Stimulated activated CD4-positive, alpha-beta T cell treated with anti-CD3 and anti-CD28 coated beads, Interleukin-1b, Interleukin-23, amount 100 ng/mL, for 1 hour (primary cell): ENCODE measurements around the gene IL4I1.

Source experiments
- DNase-seq, 2 donors: peaks; one replicate each; pipeline ENCODE4 v3.0.0-alpha.2; 2020; ENCODE audit warnings: low read depth in 2 of 2

The IL4I1 gene

DNA sequence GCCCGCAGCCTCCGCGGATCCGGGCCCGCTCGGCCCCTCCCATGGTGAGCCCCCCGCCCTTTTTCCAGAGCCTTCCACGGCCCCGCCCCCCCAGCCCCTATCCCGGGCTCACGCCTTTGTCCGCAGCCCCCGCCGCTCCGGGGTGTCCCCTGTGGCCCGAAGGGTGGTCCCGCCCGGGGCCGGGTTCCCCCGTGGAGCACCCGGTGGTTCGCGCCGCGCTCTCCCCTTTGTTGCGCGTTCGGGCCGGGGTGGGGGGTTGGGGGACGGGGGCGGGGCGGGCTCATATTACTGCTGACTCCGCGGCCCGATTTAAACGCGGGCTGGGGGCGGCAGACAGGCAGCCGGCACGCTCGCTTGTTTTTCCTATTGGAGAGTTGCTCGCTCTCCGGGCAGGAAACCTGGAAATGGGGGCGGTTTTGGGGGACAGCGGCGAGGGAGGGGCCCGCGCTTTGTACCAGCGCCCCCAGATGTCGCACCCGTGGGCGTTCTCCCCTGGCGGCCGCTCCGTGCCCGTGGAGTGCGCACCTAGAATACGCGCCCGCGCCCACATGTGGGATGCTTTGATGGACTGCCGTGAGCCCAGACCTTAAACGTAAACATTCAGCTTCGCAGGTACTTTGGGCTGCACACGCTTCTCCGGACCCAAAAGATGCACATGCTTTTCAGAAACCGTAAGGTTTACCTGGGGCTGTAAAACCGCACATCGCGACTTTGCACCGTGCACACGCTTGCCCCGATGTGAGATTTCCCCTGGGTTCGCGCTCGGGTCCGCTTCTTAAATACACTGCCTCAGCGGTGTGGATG lies 45.0 kb downstream of the IL4I1 start:
- DNase-seq = no peak

DNA sequence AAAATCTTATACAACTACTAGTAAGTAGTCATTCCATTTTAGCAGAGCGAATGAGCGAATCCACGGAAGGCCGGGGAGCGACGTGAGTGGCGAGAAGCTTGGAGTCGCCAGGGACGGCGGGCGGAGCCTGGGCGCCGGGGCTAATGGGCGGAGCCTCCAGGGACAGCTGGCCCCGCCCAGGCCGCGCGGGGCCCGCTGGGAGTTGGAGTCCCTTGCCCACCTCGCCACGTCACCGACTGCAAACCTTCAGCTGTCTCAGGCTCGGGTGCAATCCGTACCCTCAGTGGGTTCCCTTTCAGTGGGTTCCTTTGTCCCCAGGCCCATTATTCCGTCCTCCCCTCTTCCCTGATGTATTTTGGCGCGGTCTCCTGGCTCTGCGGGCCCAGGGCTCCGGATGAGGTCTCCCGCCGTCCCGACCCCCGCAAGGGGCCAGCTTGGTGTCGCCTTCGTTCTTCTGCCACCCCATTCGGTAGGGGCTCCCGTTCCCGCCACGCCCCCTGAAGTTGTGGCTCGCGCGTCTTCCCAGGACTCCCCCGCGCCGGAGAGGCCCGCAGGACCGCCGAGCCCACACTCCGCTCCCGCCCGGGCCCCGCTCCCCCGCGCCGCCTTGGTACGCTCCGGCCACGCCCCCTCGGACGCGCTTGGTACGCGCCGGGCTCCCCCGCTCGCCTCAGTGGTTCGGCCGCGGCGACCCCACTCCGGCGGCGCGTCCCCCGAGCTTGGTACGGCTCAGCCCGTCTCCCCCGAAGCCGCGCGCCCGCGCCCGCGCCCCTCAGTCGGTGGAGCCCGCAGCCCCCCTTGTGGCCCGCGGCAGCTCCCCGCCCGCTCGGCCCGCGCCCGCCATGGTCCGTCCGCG lies 46.0 kb downstream of the IL4I1 start, which contains the start of gene PTOV1:
PTOV1 (plus strand) TSS at position 673 of the 856 bp plus-strand sequence.
- DNase-seq = peak; percentile 72 to 83

DNA sequence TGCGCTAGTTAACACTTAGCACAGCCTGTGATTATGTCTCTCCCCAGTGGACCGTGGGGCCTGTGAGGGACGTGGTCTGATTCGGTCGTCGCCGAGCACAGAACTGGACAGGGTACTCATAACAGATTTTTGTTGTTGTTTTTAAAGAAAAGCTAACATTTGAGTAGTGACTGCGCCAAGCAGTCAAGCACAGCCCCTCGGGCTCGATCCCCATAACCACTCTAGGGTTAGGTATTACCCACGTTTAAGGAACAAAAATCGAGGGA lies 46.5 kb downstream of the IL4I1 start:
- no peak for DNase-seq

DNA sequence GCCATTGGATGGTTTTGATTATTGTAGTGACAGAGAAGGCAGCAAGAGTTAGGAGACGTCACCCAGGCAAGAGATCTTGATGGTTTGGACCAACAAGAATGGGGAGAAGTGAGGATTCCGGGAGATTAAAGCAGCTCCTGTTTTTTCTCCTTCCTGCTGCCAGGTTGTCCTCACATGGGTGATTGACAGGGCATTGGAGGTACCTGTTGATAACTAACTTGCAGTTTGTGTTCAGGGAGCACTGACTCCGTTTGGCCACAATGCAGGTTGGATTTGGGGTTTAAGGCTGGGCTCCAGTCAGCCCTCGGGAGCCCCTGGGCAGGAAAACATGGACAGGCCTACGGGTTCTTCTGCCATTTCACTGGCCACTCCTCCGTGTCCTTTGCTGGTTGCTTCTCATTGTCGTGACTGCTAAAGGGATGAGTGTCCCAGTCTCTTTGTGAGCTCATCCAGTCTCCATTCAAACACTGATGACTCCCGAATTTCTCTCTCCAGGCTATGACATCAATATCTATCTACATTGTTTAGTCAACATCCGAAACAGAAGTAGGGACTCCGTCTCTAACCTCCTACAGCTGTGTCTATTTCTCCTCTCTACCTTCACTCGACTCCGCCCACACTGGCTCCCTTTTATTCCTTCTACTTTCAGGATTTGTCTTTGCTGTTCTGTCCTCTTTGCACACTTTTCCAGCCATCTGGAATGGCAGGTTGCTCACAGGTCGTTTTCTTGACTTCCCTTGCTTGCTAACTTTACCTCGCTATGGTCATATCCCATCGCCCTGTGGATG lies 47.1 kb downstream of the IL4I1 start:
- DNase-seq = no peak

DNA sequence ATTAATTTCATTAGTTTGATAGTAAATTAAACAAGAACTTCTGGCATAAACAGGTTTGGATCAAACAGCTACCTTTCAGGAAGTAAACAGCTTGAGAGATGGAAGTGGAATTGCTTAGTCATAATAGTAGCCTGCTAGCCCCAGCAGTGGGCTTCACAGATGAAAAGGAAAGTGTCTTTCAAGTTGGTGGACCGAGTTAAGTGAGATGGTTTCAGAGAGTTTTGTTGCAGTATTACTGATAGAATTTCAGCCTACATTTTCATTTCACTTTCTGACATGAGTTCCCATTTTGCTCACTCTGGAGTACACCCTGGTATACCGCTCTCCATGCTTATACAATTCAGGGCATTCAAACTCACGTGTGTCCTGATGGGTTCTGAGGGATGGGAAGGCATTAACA lies 47.7 kb downstream of the IL4I1 start:
- DNase-seq = no peak

DNA sequence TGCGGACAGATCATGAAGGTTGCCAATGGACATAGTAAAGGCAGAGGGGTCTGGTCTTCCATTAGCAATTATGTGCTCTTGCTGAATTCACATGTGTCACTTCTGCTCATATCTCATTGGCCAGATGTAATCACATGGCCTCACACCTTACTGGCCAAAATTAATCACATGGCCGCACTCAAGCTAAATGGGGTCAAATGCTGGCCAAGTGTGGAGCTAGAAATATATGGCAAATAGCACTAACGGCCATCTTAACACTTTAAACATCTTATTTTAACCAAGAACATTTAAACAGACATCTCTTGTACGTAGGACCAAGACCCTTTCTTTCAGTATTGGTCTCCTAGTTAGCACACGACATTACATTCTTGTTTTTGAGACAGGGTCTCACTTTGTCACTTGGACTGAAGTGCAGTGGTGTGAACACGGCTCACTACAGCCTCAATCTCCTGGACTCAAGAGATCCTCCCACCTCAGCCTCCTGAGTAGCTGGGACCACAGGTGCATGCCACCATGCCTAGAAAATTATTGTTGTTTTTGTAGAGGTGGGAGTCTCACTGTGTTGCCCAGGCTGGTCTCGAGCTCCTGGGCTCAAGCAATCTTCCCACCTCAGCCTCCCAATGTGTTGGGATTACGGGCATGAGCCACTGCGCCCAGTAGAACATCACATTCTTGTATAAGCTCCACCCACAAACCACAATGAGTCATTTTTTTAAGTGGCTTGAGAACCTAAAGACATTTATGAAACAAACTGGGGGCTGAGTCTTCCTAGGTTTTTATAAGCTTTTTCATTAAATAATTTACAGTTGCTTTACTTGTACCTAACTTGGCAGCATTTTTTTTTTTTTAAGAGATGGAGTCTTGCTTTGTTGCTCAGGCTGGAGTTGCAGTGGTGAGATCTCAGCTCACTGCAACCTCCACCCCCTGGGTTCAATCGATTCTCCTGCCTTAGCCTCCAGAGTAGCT lies 48.7 kb downstream of the IL4I1 start:
- no peak for DNase-seq

DNA sequence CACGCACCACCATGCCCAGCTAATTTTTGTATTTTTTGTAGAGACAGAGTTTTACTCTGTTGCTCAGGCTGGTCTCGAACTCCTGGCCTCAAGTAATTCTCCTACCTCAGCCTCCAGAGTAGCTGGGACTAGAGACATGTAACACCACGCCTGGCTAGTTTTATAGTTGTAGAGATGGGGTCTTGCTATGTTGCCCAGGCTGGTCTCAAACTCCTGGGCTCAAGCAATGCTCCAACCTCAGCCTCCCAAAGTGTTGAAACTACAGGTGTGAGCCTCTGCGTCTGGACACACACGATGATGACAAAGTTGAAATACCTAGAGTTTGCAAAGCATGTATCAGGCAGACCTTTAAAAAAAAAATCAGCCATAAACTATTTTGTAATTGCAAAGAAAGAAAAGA lies 50.3 kb downstream of the IL4I1 start:
- no peak for DNase-seq

DNA sequence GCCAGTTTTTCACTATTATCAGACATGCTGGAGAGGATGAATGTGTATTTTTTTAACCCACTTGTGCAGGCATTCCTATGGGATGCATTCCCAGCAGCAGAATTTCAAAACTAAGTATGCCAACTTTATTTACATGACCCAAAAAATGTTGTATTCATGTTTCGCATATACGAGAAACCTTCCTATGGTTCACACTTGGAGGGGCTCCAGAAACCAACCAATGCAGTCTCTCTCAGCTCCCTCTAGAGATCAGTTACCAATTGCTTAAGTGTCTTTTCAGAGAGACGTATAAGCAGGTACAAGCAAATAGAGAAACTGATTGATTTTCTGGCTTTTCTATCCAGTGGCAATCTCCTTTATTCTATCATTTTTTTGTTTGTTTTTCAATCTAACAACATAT lies 51.3 kb downstream of the IL4I1 start:
- no peak for DNase-seq

DNA sequence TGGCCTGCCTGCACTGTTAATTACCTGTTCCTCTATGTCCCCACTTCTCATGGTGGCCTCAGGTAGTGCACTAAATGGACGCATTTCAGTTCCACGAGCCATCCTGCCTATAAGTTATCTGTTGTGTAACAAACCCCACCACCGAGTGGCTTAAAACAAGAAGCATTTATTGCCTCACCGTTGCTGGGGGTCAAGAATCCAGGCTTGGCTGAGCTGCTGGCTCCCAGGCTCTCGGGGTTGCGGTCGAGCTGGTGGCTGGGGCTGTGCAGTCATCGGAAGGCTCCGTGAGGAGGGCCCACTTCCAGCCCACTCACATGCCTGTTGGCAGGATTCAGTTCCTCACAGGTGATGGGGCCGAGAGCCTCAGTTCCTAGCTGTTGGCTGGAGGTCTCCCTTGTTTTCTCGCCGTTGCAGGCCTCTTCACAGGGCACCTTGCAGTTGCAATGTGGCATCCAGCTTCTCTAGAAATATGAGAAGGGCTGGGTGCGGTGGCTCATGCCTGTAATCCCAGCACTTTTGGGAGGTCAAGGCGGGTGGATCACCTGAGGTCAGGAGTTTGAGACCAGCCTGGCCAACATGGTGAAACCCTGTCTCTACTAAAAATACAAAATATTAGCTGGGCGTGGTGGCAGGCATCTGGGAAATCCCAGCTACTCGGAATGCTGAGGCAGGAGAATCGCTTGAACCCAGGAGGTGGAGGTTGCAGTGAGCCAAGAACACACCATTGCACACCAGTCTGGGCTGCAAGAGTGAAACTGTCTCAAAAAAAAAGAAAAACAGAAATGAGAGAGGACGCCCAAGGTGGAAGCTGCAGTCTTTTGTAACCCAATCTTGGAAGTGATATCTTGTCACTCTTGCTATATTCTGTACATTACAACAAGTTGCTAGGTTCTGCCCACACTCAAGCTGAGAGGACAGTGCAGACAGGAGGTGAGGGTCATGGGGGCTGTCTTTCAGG lies 52.3 kb downstream of the IL4I1 start:
- DNase-seq = no peak

DNA sequence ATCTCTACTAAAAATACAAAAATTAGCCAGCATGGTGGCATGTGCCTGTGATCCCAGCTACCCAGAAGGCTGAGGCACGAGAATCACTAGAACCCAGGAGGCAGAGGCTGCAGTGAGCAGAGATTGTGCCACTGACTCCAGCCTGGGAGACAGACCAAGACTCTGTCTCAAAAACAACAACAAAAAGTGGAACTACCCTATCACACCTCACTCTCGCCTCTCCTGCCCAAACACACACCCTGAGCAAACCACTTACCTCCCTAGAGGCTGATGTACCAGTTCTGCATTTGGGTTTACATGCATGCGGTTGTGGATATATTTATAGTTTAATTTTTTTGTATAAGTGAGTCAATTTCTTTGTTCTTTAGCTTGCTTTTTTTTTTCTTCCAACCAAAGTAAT lies 53.4 kb downstream of the IL4I1 start:
- DNase-seq = no peak

DNA sequence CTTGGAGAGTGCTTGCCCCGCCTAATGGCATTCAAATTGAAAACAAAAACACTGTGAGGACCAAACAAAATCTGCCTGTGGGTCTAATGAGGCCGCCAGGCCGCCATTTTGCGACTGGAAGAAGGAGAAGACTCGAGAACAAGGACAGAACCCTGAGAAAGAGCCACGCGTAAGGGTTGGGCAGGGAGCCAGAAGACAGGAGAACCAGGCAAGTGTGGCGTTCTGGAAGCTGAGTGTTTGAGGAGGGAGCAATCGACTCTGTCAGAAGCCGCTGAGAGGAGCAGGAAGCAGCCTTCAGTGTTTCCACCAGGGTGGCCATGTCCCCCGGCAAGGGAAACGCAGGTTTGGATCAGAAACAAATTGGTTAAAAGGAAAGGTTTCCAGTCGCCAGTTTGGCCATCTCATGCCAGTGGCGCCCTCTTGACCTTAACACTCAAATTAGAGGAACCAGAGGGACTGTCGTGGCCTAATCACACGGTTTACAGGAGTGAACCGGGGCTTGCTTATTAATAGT lies 55.9 kb downstream of the IL4I1 start:
- DNase-seq = no peak

DNA sequence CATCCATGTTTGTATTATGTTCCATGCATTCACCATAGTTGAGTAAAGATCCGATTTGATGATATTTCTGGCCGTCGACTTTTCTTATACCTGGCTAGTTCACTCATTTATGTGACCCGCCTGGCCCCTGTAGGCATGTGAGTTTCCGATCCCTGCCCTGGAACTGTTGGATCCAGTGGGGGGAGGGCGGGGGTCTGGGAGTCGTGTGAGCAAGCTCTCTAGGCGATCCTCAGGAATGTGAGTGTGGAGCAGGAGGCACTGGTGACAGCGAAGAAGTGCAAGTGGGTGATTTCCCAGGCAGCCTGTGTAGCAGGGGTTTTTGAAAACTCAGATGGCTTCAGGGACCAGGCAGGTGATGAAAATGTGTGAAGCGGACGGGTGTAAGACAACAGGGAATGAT lies 56.4 kb downstream of the IL4I1 start:
- DNase-seq = no peak

DNA sequence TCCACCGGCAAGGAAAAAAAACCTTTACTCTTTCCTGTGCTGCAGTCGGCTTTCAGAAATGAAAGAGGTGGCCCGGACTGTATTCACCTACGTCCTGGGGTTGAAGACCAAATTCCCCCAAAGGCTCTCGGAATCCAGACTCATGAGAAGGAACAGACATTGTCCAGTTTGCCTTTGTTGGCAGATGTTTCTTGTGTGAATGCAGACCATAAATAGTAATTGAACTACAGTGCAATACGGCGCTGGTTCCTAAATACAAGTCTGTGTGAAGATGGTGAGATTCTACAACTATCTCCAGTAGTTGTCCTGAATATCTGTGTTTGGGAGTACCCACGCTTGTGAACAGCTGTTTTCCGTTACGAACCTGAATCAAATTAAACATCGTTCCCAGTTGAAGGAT lies 57.0 kb downstream of the IL4I1 start:
- DNase-seq = no peak
